NCI-H1105 treated with DMSO at 0.1 percent for 48 hours (cell line): Measurements from ENCODE around the gene DGLUCY.
A peak's percentile ranks its signal among the peaks of the same experiment; 100 is the strongest.
"Not testable (repeated sequence)": the region's sequence is repeated elsewhere in the genome, so short reads cannot be mapped to it uniquely, and the experiment has no call there.

Experiments used
- DNase-seq: peaks from one replicate; lab custom pipeline; 2025; lab: John Stamatoyannopoulos, UW

DGLUCY gene

GRCh38 chr14:91108941-91109611, 4.8 kb upstream of the DGLUCY start:
- DNase-seq: no peak

GRCh38 chr14:91111443-91111842, 2.4 kb upstream of the DGLUCY start:
- no peak for DNase-seq

- no peak for DNase-seq
Observed at GRCh38 chr14:91112194-91112593, 1.7 kb upstream of the DGLUCY start.

GRCh38 chr14:91114079-91115065, 499 bp downstream of the DGLUCY start:
- DNase-seq: peak; percentile 51

- no peak for DNase-seq
Observed at GRCh38 chr14:91115986-91116770, 2.3 kb downstream of the DGLUCY start.

GRCh38 chr14:91116913-91117588, 3.2 kb downstream of the DGLUCY start:
- no peak for DNase-seq

GRCh38 chr14:91117960-91118359, 4.1 kb downstream of the DGLUCY start:
- no peak for DNase-seq

GRCh38 chr14:91118511-91119068, 4.7 kb downstream of the DGLUCY start:
- DNase-seq: no peak

GRCh38 chr14:91119556-91120311, 5.9 kb downstream of the DGLUCY start:
- DNase-seq: no peak

- DNase-seq: peak; percentile 26
Observed at GRCh38 chr14:91123201-91123600, 9.3 kb downstream of the DGLUCY start.

GRCh38 chr14:91124406-91125270, 10.8 kb downstream of the DGLUCY start:
- not testable (repeated sequence) for DNase-seq

- no peak for DNase-seq
Observed at GRCh38 chr14:91125271-91125660, 11.4 kb downstream of the DGLUCY start.

- DNase-seq: no peak
Observed at GRCh38 chr14:91125801-91126200, 11.9 kb downstream of the DGLUCY start.

- DNase-seq: no peak
Observed at GRCh38 chr14:91126761-91127160, 12.9 kb downstream of the DGLUCY start.

GRCh38 chr14:91127401-91127801, 13.5 kb downstream of the DGLUCY start:
- no peak for DNase-seq

GRCh38 chr14:91127924-91128323, 14.1 kb downstream of the DGLUCY start:
- DNase-seq: no peak

- DNase-seq: no peak
Observed at GRCh38 chr14:91128699-91129098, 14.8 kb downstream of the DGLUCY start.

- DNase-seq: no peak
Observed at GRCh38 chr14:91129261-91129660, 15.4 kb downstream of the DGLUCY start.

GRCh38 chr14:91135039-91135438, 21.2 kb downstream of the DGLUCY start:
- DNase-seq: no peak
